GM08714 (cell line): ENCODE results near the gene CISH.

Experiments used
- H3K4me3 ChIP-seq: fragments of 200-500 bp; sonication (Bioruptor generic); 2 replicates; pipeline ENCODE4 v1.5.1; 2014; ENCODE audit warnings: mild to moderate bottlenecking, low read length, inconsistent platforms
- ZNF274 ChIP-seq: IDR thresholded peaks from 2 replicates; pipeline ENCODE4 v1.6.1; 2012; ENCODE audit warnings: mild to moderate bottlenecking, low read depth, low read length

The CISH gene

GRCh38 chr3:50611464-50612233, at the start of gene CISH:
Gene CISH (minus strand): TSS chr3:50611774. CDS start chr3:50611650, 124 bp downstream.
- no peak for TF ChIP-seq ZNF274
- peak within 1 kb of the TSS; percentile 71; the same call in 1 of the 2 replicates for H3K4me3 ChIP-seq

- TF ChIP-seq ZNF274: no peak
These were observed 48.8 kb upstream of the CISH start for GRCh38 chr3:50660386-50660785.

GRCh38 chr3:50658831-50659230, 47.3 kb upstream of the CISH start:
- TF ChIP-seq ZNF274: no peak
- H3K4me3 ChIP-seq: no peak overlapping the region

More at GRCh38 chr3:50660386-50660785, 48.8 kb upstream of the CISH start:
- H3K4me3 ChIP-seq: no peak overlapping the region

- TF ChIP-seq ZNF274: no peak
- no peak overlapping the region for H3K4me3 ChIP-seq
These were observed 46.8 kb upstream of the CISH start for GRCh38 chr3:50658416-50658815.

GRCh38 chr3:50657816-50658215, 46.2 kb upstream of the CISH start:
- H3K4me3 ChIP-seq: no peak overlapping the region
- TF ChIP-seq ZNF274: no peak

GRCh38 chr3:50657407-50657806, 45.8 kb upstream of the CISH start:
- no peak for TF ChIP-seq ZNF274
- H3K4me3 ChIP-seq: no peak overlapping the region

GRCh38 chr3:50656417-50657195, 45.0 kb upstream of the CISH start:
- TF ChIP-seq ZNF274: no peak
- H3K4me3 ChIP-seq: no peak overlapping the region

- no peak overlapping the region for H3K4me3 ChIP-seq
- no peak for TF ChIP-seq ZNF274
These were observed 43.6 kb upstream of the CISH start for GRCh38 chr3:50655009-50655830.

- no peak for TF ChIP-seq ZNF274
- no peak overlapping the region for H3K4me3 ChIP-seq
These were observed 42.5 kb upstream of the CISH start for GRCh38 chr3:50653937-50654595.

- TF ChIP-seq ZNF274: no peak
- H3K4me3 ChIP-seq: no peak overlapping the region
These were observed 41.1 kb upstream of the CISH start for GRCh38 chr3:50652709-50653108.

GRCh38 chr3:50651920-50652529, 40.5 kb upstream of the CISH start:
- H3K4me3 ChIP-seq: no peak overlapping the region
- no peak for TF ChIP-seq ZNF274

- no peak for TF ChIP-seq ZNF274
- no peak overlapping the region for H3K4me3 ChIP-seq
These were observed 39.9 kb upstream of the CISH start for GRCh38 chr3:50651445-50651844.

- no peak for TF ChIP-seq ZNF274
- no peak overlapping the region for H3K4me3 ChIP-seq
These were observed 38.4 kb upstream of the CISH start for GRCh38 chr3:50650018-50650417.
